Body of pancreas (tissue), 4 donors: Measurements from ENCODE around the gene SNAPC4.

Source experiments
- POLR2A ChIP-seq, 3 donors: fragments of 450-650 bp; IDR thresholded peaks; one replicate each; pipeline ENCODE4 v1.6.1; 2016; ENCODE audit warnings: antibody characterized with exemption in 3 of 3, mild to moderate bottlenecking in 2 of 3
- TF ChIP-seq, protein P1 (sequence below), 7 experiments: fragments of 450-650 bp in 4 of 7; fragments of 200-600 bp in 3 of 7; sonication (generic) in 3 of 7; IDR thresholded peaks; one replicate each; pipeline ENCODE4 v1.5.1; 2016 to 2019; ENCODE audit warnings: antibody characterized with exemption in 7 of 7

DNA sequence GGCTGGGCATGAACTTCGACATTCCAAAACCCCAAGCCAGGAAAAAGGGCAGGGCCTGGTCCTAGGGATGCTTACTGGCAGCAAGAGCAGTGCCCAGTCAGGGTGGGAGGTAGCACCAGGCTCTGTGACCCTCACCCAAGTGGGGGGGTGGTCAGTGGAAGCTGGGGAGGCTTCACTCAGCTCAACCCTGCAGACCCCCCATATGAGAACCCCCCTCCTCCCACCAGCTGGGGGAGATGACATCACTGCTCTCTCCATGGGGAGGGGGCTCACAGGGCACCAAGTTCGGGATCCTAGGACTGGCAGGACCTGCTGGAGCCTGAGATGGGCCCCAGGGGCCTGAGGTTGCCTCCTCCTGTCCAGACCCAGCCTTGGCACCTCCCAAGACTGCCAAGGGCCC, 41.1 kb downstream of the SNAPC4 start:
- TF ChIP-seq, protein P1, sequence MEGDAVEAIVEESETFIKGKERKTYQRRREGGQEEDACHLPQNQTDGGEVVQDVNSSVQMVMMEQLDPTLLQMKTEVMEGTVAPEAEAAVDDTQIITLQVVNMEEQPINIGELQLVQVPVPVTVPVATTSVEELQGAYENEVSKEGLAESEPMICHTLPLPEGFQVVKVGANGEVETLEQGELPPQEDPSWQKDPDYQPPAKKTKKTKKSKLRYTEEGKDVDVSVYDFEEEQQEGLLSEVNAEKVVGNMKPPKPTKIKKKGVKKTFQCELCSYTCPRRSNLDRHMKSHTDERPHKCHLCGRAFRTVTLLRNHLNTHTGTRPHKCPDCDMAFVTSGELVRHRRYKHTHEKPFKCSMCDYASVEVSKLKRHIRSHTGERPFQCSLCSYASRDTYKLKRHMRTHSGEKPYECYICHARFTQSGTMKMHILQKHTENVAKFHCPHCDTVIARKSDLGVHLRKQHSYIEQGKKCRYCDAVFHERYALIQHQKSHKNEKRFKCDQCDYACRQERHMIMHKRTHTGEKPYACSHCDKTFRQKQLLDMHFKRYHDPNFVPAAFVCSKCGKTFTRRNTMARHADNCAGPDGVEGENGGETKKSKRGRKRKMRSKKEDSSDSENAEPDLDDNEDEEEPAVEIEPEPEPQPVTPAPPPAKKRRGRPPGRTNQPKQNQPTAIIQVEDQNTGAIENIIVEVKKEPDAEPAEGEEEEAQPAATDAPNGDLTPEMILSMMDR (IDR thresholded peaks at IDR 0.05), result no peak
- no peak for TF ChIP-seq POLR2A (IDR thresholded peaks at IDR 0.05)
